ENCODE data around the gene FADS1. TPM values are rescaled to one million over a fixed set of nuclear protein-coding genes. Genes with fewer than 3 reads are reported as not detected.

The FADS1 gene
- total RNA-seq, 2 experiments from 2014 or later: 25.7 to 27.1 TPM

DNA sequence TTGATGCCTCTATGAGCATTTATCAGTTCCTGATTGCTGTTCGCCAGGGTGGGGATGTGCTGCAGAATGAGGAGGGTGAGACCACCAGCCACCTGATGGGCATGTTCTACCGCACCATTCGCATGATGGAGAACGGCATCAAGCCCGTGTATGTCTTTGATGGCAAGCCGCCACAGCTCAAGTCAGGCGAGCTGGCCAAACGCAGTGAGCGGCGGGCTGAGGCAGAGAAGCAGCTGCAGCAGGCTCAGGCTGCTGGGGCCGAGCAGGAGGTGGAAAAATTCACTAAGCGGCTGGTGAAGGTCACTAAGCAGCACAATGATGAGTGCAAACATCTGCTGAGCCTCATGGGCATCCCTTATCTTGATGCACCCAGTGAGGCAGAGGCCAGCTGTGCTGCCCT, 21.3 kb downstream of the FADS1 start:
- Mint-ChIP-seq H3K36me3 (ENCODE audit: low read depth) (peaks cover 54% of the 10 kb centered on the region), H3K4me1 (peaks cover 50% of the 10 kb centered on the region), H3K4me3 (peak overlapping the region; percentile 48)

DNA sequence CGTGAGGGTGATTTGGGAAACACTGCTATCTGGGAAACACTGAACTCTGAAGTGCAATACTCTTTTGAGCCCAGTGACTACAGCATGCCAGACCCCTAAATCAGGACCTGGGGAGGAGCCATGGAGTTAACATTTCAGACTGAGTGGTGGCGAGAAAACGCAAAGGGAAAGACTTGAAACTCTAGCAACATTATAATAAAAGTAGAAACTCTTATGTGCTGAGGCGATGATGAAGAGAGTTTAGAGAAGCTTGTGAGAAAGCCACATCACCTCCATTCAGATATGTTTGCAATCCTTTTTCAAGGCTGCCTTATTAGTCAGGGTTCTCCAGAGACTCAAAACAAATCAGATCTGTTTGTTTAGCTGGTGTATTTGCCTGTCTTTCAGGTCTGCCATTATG, 22.2 kb downstream of the FADS1 start:
- POLR2A ChIA-PET: interaction anchor here (0.7 kb wide), 1 partner anchor 50 kb away, joined by 3 read pairs; no protein-coding TSS in a partner anchor
- peaks cover 60% of the 10 kb centered on the region for H3K36me3 Mint-ChIP-seq (ENCODE audit: low read depth)
- H3K4me1 Mint-ChIP-seq: peaks cover 56% of the 10 kb centered on the region
- DNase-seq: no peak
- no peak overlapping the region for H3K27ac Mint-ChIP-seq
- H3K4me3 Mint-ChIP-seq: peak overlapping the region; percentile 48
- CTCF ChIA-PET: interaction anchor here (1.5 kb wide), 1 partner anchor 33 kb away, joined by 4 read pairs; no protein-coding TSS in a partner anchor
- no peaks in the 10 kb centered on the region for H3K9me3 Mint-ChIP-seq
- H3K27me3 Mint-ChIP-seq: no peaks in the 10 kb centered on the region

More for the DNA sequence above, 21.3 kb downstream of the FADS1 start:
- H3K27ac Mint-ChIP-seq: peak overlapping the region; percentile 60
- ChIA-PET POLR2A (no interaction called here), CTCF (interaction anchor here (1.6 to 6.7 kb wide), 3 partner anchors 18 to 317 kb away, joined by 4 to 57 read pairs (median 19); partner anchors contain the start of gene FADS1)
- no peaks in the 10 kb centered on the region for H3K9me3 Mint-ChIP-seq
- H3K27me3 Mint-ChIP-seq: no peaks in the 10 kb centered on the region
- DNase-seq: no peak

DNA sequence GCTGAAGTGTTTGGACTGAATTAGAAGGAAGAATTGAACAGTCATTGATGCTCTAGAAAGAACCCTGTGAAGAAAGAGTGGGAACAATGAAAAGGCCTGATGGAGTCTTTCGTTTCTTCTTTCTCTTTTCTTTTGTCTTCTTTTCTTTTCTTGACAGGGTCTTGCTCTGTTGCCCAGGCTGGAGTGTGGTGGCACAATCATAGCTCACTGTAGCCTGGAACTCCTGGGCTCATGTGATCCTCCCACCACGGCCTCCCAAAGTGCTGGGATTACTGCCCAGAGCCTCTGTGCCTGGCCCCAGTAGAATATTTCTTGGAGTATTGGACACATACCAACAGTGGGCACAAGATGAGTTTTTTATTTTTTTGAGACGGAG, 23.0 kb downstream of the FADS1 start:
- Mint-ChIP-seq H3K4me1 (peaks cover 50% of the 10 kb centered on the region), H3K4me3 (peak overlapping the region; percentile 85), H3K9me3 (no peaks in the 10 kb centered on the region), H3K36me3 (ENCODE audit: low read depth) (peaks cover 60% of the 10 kb centered on the region), H3K27me3 (no peaks in the 10 kb centered on the region), H3K27ac (peak overlapping the region; percentile 98)
- POLR2A ChIA-PET: interaction anchor here (0.7 kb wide), 1 partner anchor 51 kb away, joined by 3 read pairs; no protein-coding TSS in a partner anchor
- CTCF ChIA-PET: interaction anchor here (1.0 to 1.5 kb wide), 6 partner anchors 11 to 289 kb away, joined by 3 to 5 read pairs (median 4); no protein-coding TSS in a partner anchor
- no peak for DNase-seq

DNA sequence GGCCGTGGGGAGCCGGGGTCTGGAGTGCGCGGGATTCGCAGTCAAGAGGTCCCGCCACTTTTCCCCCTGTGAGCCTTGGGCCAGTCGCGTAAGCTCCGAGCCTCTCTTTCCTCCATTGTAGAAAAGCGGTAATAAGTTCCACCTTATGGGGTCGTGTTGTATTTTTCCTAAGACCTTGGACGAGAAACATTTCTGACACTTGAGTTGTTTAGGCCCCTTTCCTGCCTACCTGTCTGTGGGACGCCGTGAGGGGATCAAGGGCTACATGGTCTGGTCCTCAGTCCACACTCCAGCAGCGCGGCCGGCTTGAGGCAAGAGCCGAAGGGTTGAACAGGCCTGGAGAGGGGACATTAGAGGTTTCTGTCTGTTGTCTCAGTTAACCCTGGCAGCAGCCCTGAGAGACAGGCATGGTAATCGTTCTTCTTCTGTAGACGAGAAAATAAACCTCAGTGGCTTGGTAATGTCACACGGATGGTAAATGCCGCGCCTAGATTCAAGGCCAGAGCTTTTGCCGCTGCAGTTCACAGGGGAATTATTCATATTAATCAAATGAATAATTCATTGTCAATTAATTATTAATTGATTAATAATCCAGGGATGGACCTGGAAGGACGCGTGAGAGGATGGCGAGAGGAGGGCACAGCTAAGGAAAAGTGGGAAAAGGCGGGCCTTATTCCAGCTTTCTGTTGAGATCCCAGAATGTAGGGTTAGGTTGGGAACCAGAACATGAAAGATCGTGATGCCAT, 23.5 kb downstream of the FADS1 start:
- peak; percentile 22 for DNase-seq
- H3K27me3 Mint-ChIP-seq: no peaks in the 10 kb centered on the region

DNA sequence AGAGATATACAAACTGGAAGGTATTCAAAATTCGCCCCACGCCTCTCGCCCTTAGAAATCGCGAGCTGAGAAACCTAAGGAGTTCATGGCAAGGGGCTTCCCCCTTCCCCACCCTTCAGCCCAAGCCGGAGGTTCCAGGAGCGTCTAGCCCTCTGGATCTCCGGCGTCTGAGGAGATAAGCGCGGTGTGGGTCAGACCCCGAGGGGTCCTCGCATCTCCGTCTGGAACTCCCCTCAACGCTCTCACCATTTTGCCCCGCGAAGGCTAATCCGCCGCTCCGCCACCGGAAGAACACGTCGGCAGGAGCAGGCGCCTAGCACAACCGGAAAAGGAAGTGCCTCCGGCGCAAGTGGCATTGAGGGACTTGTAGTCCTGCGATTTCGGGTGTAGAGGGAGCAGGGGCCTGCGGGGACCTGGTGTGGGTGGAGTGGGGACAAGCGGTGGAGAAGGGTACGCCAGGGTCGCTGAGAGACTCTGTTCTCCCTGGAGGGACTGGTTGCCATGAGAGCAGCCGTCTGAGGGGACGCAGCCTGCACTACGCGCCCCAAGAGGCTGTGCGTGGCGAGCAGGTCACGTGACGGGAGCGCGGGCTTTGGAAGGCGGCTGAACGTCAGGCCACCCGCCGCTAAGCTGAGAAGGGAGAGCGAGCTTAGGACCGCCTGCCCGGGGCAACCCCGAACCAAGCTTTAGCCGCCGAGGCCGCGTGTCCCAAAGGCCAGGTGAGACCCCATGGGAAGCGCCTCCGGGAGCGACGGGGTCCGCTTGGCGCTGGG, 24.3 kb downstream of the FADS1 start, which contains the start of the genes FEN1 and TMEM258:
Gene FEN1 (plus strand): TSS at position 602 of the 773 bp plus-strand sequence. CDS start 2,451 bp downstream, outside the sequence.
Gene TMEM258 (minus strand): TSS at position 290 of the 773 bp plus-strand sequence. CDS start 41 bp downstream, at position 249.
- DNase-seq: peak; percentile 91
- Mint-ChIP-seq H3K4me3 (peak within 1 kb of the TSS; percentile 85), H3K4me1 (peaks cover 49% of the 10 kb centered on the region), H3K9me3 (no peaks in the 10 kb centered on the region), H3K27ac (peak within 1 kb of the TSS; percentile 98), H3K36me3 (ENCODE audit: low read depth) (peaks cover 55% of the 10 kb centered on the region), H3K27me3 (no peaks in the 10 kb centered on the region)
- POLR2A ChIA-PET: interaction anchor here (0.6 to 2.2 kb wide), 3 partner anchors 23 to 249 kb away, joined by 3 to 7 read pairs (median 4); no protein-coding TSS in a partner anchor
- CTCF ChIA-PET: interaction anchor here (0.6 to 1.8 kb wide), 16 partner anchors 9 to 1040 kb away, joined by 3 to 6 read pairs (median 3); partner anchors contain the start of genes FADS1 and FADS2

More for the DNA sequence above, 23.5 kb downstream of the FADS1 start:
- H3K27ac Mint-ChIP-seq: peak overlapping the region; percentile 98
- peak overlapping the region; percentile 85 for H3K4me3 Mint-ChIP-seq
- ChIA-PET POLR2A (interaction anchor here (0.6 to 2.2 kb wide), 2 partner anchors 22 to 249 kb away, joined by 3 to 7 read pairs; no protein-coding TSS in a partner anchor), CTCF (interaction anchor here (0.6 to 1.5 kb wide), 13 partner anchors 10 to 315 kb away, joined by 3 to 5 read pairs (median 3); partner anchors contain the start of genes FADS1 and FADS2)
- no peaks in the 10 kb centered on the region for H3K9me3 Mint-ChIP-seq
- peaks cover 47% of the 10 kb centered on the region for H3K4me1 Mint-ChIP-seq
- peaks cover 61% of the 10 kb centered on the region for H3K36me3 Mint-ChIP-seq (ENCODE audit: low read depth)

DNA sequence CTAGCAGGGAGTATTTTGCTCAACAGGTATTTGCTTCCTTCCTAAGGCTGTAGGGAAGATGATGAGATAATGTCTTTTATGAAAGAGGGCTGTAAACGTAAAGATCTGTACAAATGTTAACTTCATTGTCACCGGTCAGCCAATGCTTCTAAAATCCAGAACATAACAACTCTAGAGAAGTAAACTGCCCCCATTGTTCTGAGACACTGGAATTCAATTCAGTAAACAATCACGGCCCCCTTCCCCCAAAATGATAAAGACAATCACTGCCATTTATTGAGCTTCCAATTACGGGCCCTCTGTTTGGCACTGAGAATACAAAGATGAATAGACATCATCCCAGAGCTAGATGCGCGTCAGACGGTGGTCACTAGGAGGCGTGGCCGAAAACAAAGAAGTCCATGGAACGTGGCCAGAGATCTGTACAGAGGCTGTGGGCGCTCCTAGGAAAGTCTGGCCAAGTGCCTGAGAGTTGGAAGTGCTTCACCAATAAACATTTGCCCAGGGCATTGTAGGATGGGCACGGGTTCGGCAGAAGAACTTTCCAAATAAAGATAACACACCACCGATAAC, 25.0 kb downstream of the FADS1 start:
- Mint-ChIP-seq H3K4me3 (peak overlapping the region; percentile 85), H3K27ac (peak overlapping the region; percentile 98), H3K27me3 (no peaks in the 10 kb centered on the region), H3K36me3 (ENCODE audit: low read depth) (peaks cover 51% of the 10 kb centered on the region), H3K4me1 (peaks cover 44% of the 10 kb centered on the region), H3K9me3 (no peaks in the 10 kb centered on the region)
- CTCF ChIA-PET: interaction anchor here (0.6 to 1.8 kb wide), 7 partner anchors 9 to 1040 kb away, joined by 3 to 6 read pairs (median 3); partner anchors contain the start of gene FADS2
- POLR2A ChIA-PET: interaction anchor here (0.6 to 2.2 kb wide), 2 partner anchors 24 to 90 kb away, joined by 4 to 7 read pairs; no protein-coding TSS in a partner anchor
- peak; percentile 45 for DNase-seq

DNA sequence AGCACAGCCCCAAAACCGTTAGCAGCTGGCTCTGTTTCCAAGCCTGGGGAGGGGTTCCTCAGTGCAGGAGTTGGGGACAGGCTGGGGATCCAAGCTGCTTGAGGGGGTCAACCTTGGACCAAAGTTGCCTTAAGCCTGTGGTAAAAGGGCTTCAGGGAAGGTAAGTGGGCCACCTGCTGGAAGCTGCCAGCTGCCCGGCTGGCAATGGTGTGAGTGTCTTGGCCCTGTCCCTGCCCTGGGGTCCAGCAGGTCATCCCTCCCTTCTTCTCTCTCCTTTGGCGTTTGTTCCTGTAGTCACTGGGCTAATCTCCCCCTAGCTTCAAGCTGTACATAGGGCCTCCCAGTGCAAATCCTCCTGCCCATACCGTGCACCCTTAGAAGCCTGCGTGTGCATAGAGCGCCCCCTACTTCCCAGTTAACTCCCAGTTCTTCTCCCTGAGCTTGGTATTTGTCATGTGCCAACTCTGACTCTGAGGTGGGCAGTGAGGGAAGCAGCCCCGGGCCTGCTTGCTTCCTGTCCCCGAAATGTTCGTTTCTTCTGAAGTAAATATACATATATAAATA, 28.8 kb downstream of the FADS1 start:
- Mint-ChIP-seq H3K4me1 (peaks cover 20% of the 10 kb centered on the region), H3K4me3 (no peak overlapping the region), H3K27me3 (no peaks in the 10 kb centered on the region), H3K9me3 (no peaks in the 10 kb centered on the region), H3K36me3 (ENCODE audit: low read depth) (peaks cover 23% of the 10 kb centered on the region), H3K27ac (no peak overlapping the region)
- ChIA-PET CTCF (interaction anchor here (1.0 to 2.0 kb wide), 11 partner anchors 8 to 55 kb away, joined by 3 to 11 read pairs (median 4); no protein-coding TSS in a partner anchor), POLR2A (no interaction called here)
- peak; percentile 30 for DNase-seq

DNA sequence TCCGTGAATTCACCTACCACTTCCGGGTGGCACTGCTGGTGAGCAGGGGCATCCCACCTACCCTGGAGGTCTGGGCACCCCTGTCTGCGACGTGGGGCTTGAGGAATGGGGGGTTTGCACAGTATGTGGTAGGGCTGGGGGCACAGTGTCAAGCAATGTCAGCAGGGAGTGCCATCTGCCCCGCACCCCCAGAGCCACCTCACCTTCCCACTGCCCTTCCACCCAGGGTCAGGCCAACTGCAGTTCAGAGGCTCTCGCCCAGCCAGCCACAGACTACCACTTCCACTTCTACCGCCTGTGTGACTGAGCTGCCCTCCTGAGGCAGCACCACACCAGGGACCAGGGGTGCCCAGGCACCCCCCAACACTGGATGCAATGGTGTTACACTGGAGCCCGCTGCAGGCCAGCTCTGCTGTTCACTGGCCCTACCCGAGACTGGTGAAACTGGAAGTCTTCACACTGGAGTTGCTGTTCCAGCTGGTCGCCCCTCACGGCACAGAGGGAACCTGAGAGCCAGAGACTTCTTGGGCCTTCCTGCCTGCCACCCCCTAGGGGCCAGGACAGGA, 30.9 kb downstream of the FADS1 start:
- Mint-ChIP-seq H3K9me3 (no peaks in the 10 kb centered on the region), H3K4me1 (peaks cover 13% of the 10 kb centered on the region), H3K27ac (no peak overlapping the region), H3K4me3 (no peak overlapping the region), H3K36me3 (ENCODE audit: low read depth) (peaks cover 21% of the 10 kb centered on the region), H3K27me3 (no peaks in the 10 kb centered on the region)
- no peak for DNase-seq
- CTCF ChIA-PET: interaction anchor here (0.6 to 1.7 kb wide), 3 partner anchors 9 to 296 kb away, joined by 3 to 5 read pairs (median 3); no protein-coding TSS in a partner anchor
- POLR2A ChIA-PET: no interaction called here

DNA sequence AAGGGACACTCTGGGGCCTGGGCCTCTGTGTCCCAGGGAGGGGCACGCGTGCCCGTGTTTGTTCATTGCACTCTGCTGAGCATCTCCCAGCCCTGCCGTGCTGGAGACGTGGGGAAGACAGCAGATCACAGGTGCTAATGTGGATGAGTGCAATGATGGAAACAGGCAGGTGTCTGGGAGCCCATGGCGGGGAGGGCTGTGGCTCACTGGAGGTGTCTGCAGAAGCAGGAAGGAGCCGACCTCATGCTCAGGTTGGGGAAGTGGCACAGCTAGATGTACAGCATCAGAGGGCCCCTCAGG, 32.3 kb downstream of the FADS1 start:
- POLR2A ChIA-PET: interaction anchor here (0.6 kb wide), 1 partner anchor 12 kb away, joined by 3 read pairs; no protein-coding TSS in a partner anchor
- DNase-seq: no peak
- H3K36me3 Mint-ChIP-seq (ENCODE audit: low read depth): peaks cover 11% of the 10 kb centered on the region
- H3K9me3 Mint-ChIP-seq: no peaks in the 10 kb centered on the region
- H3K4me1 Mint-ChIP-seq: peaks cover 2% of the 10 kb centered on the region
- no peaks in the 10 kb centered on the region for H3K27me3 Mint-ChIP-seq
- H3K27ac Mint-ChIP-seq: no peak overlapping the region
- CTCF ChIA-PET: interaction anchor here (0.6 kb wide), 1 partner anchor 25 kb away, joined by 3 read pairs; no protein-coding TSS in a partner anchor
- H3K4me3 Mint-ChIP-seq: no peak overlapping the region

DNA sequence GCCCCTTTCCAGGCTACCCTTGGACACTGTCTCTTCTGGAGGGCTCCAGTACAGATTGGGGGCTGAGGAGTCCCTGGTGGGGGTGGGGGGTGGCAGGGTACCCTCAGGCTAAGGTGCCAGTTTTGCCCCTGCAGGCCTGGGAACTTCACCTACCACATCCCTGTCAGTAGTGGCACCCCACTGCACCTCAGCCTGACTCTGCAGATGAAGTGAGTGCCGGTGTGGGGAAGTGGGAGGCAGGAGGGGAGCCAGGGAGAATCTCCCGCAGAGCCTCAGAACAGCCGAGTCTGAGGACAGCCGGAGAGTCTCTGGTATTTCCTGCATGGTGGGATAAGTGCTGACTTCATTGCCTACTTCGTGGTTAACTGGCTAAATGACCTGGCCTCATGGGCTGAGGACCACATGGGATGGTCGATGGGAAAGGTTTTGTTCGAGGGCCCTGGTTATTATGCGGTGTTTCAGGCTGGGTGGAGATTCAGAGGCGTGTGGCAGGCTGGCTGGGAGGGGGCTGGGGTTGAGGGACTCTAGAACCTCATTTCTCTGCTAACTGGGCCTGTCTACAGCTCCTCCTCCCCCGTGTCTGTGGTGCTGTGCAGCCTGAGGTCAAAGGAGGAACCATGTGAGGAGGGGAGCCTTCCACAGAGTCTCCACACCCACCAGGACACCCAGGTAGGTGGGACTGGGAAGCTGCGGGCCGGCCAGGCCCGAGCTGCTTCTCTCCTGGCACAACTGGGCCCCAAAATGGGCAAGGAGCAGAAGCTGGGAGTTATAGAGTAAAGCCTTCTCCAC, 32.9 kb downstream of the FADS1 start:
- Mint-ChIP-seq H3K27ac (no peak overlapping the region), H3K36me3 (ENCODE audit: low read depth) (peaks cover 7% of the 10 kb centered on the region), H3K9me3 (no peaks in the 10 kb centered on the region), H3K4me3 (no peak overlapping the region), H3K4me1 (peaks cover 2% of the 10 kb centered on the region), H3K27me3 (no peaks in the 10 kb centered on the region)
- ChIA-PET CTCF (interaction anchor here (1.4 kb wide), 1 partner anchor 8 kb away, joined by 3 read pairs; no protein-coding TSS in a partner anchor), POLR2A (no interaction called here)
- DNase-seq: no peak

DNA sequence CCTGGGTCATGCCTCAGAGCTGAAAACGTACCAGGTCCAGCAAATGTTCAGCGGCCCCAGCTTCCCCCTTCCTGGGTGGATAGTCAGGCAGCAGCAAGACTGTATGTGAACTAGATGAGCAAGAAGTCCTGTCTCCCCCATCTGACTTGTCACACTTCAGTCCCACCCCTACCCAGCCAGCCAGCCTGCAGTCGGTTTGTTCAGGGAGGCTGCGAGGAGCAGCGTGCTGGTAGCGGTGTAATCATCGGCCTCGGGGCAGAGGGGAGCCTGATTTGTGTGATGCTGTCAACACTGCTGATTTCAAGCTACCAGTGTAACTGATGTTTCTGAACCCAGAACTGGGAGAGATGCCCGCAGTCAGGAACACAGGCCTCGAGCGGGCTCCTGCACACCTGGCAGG, 34.0 kb downstream of the FADS1 start:
- DNase-seq: no peak
- POLR2A ChIA-PET: no interaction called here
- Mint-ChIP-seq H3K36me3 (ENCODE audit: low read depth) (peaks cover 2% of the 10 kb centered on the region), H3K9me3 (no peaks in the 10 kb centered on the region), H3K27ac (no peak overlapping the region), H3K4me3 (no peak overlapping the region), H3K4me1 (peaks cover 5% of the 10 kb centered on the region), H3K27me3 (no peaks in the 10 kb centered on the region)
- CTCF ChIA-PET: interaction anchor here (0.5 to 1.4 kb wide), 3 partner anchors 9 to 1943 kb away, joined by 3 to 4 read pairs (median 3); no protein-coding TSS in a partner anchor
